HepG2 (cell line): ENCODE data around the gene DPYD. TPM values are rescaled to one million over a fixed set of nuclear protein-coding genes. Genes with fewer than 3 reads are reported as not detected.

Experiments used
- ATAC-seq: fragments of 200-7000 bp; cut with Tn5 transposase; 3 replicates; pipeline ENCODE4 v1.9.1; 2020; ENCODE audit warnings: mild to moderate bottlenecking, moderate library complexity
- BruUV-seq: library from RNA; stranded (reverse); fragments of 400-500 nt; replicated peaks from 2 replicates; lab custom pipeline; 2021; lab: Mats Ljungman, UMichigan
- CTCF ChIA-PET: fragments of 300-600 bp; formaldehyde crosslinking; extraction: SDS; loops from one replicate; lab custom pipeline; 2021; ENCODE audit warnings: low total read pairs, inconsistent platforms, low intra/inter-chr PET ratio; lab: Yijun Ruan, JAX
- POLR2A ChIA-PET: fragments of 350-600 bp; sonication (Branson Sonifier 250); formaldehyde crosslinking; loops from one replicate; lab custom pipeline; 2020; ENCODE audit warnings: antibody characterized with exemption, inconsistent platforms; lab: Yijun Ruan, JAX
- DNase-seq: peaks from one replicate; pipeline ENCODE4 v3.0.0-alpha.2; 2015; ENCODE audit warnings: low spot score
- FAIRE-seq: peaks from 3 replicates; lab custom pipeline; 2011; peaks lifted over from hg19 to GRCh38; lab: Jason Lieb, UNC
- H2AFZ ChIP-seq: one replicate; pipeline ENCODE4 v1.6.1; 2011; ENCODE audit warnings: low read length, inconsistent platforms
- H3K27ac ChIP-seq: fragments of 300-600 bp; 3 replicates; pipeline ENCODE4 v1.8.0; 2011; ENCODE audit warnings: mixed run types, mild to moderate bottlenecking, mixed read lengths, low read length, inconsistent platforms; ENCODE audit not compliant: insufficient read depth; ENCODE audit errors: extremely low read length
- H3K27me3 ChIP-seq, 2 experiments: fragments of 200-600 bp in 1 of 2; 2 replicates in 1 of 2; 3 replicates in 1 of 2; pipeline versions ENCODE4 v1.6.0 to v1.8.0; 2011; ENCODE audit warnings: low read length in 2 of 2, mild to moderate bottlenecking in 2 of 2, moderate library complexity in 2 of 2, inconsistent platforms in 1 of 2; ENCODE audit not compliant: insufficient read depth in 2 of 2, control insufficient read depth in 1 of 2
- H3K36me3 ChIP-seq, 2 experiments: fragments of 200-600 bp in 1 of 2; replicated peaks in 1 of 2; 2 replicates in 1 of 2; 3 replicates in 1 of 2; pipeline versions ENCODE4 v1.5.1 to v1.8.0; 2011; ENCODE audit warnings: low read length in 2 of 2, inconsistent platforms in 1 of 2; ENCODE audit not compliant: insufficient read depth in 2 of 2, control insufficient read depth in 1 of 2
- H3K4me1 ChIP-seq: 2 replicates; pipeline ENCODE4 v1.5.1; 2012; ENCODE audit warnings: low read length, inconsistent platforms; ENCODE audit not compliant: insufficient read depth
- H3K4me2 ChIP-seq: 2 replicates; pipeline ENCODE4 v1.6.0; 2011; ENCODE audit warnings: low read depth, low read length, inconsistent platforms
- H3K4me3 ChIP-seq, 3 experiments: fragments of 200-600 bp in 1 of 3; sonication (generic), shearing (Covaris generic) in 1 of 3; replicated peaks in 1 of 3; 2 replicates each; pipeline ENCODE4 v1.5.1; 2011 to 2016; ENCODE audit warnings: low read length in 3 of 3, inconsistent platforms in 2 of 3, low read depth in 2 of 3, mild to moderate bottlenecking in 2 of 3, control low read depth in 1 of 3, mixed read lengths in 1 of 3; ENCODE audit not compliant: insufficient read depth in 1 of 3
- H3K79me2 ChIP-seq: one replicate; pipeline ENCODE4 v1.6.1; 2011; ENCODE audit warnings: low read length, inconsistent platforms; ENCODE audit not compliant: insufficient read depth
- H3K9ac ChIP-seq: 2 replicates; pipeline ENCODE4 v1.6.0; 2011; ENCODE audit warnings: mild to moderate bottlenecking, low read depth, low read length, inconsistent platforms; ENCODE audit not compliant: insufficient read depth
- H3K9me3 ChIP-seq: 2 replicates; pipeline ENCODE4 v1.5.1; 2012; ENCODE audit warnings: mild to moderate bottlenecking, low read length
- H4K20me1 ChIP-seq: 2 replicates; pipeline ENCODE4 v1.6.0; 2011; ENCODE audit warnings: inconsistent platforms, mild to moderate bottlenecking, low read length, moderate library complexity; ENCODE audit not compliant: insufficient read depth
- GTF3A ChIP-seq: sonication (generic); formaldehyde crosslinking; conservative IDR thresholded peaks from 2 replicates; pipeline ENCODE4 v1.4.0; 2020; ENCODE audit warnings: mild to moderate bottlenecking, missing genetic modification reagents
- KMT2B ChIP-seq: IDR thresholded peaks from 2 replicates; pipeline ENCODE4 v1.6.1; 2016; ENCODE audit warnings: missing genetic modification reagents, missing compliant biosample characterization
- MXI1 ChIP-seq: IDR thresholded peaks from 3 replicates; pipeline ENCODE4 v1.6.1; 2012; ENCODE audit warnings: low read depth, low read length, inconsistent platforms, borderline replicate concordance
- NFE2L1 ChIP-seq: sonication (generic); formaldehyde crosslinking; IDR thresholded peaks from 2 replicates; pipeline ENCODE4 v1.4.0; 2020; ENCODE audit warnings: missing genetic modification reagents, mild to moderate bottlenecking, borderline replicate concordance
- NR2C2 ChIP-seq: sonication (generic); formaldehyde crosslinking; IDR thresholded peaks from 2 replicates; pipeline ENCODE4 v1.4.0; 2020; ENCODE audit warnings: missing genetic modification reagents, mild to moderate bottlenecking, moderate library complexity, borderline replicate concordance
- ZBTB10 ChIP-seq: sonication (generic); formaldehyde crosslinking; IDR thresholded peaks from 2 replicates; pipeline ENCODE4 v1.4.0; 2020; ENCODE audit warnings: missing genetic modification reagents, borderline replicate concordance
- ZKSCAN1 ChIP-seq: fragments of 150-350 bp; IDR thresholded peaks from 2 replicates; pipeline ENCODE4 v1.6.1; 2014; ENCODE audit warnings: low read length
- ZNF879 ChIP-seq: sonication (generic); formaldehyde crosslinking; IDR thresholded peaks from 2 replicates; pipeline ENCODE4 v1.8.1; 2023; ENCODE audit warnings: missing genetic modification reagents
- ZXDC ChIP-seq: sonication (generic); formaldehyde crosslinking; IDR thresholded peaks from 2 replicates; pipeline ENCODE4 v1.5.0; 2020; ENCODE audit warnings: mild to moderate bottlenecking, missing genetic modification reagents
- WGBS: methylation state at CpG from one replicate; pipeline ENCODE4 v1.1.6; 2017; ENCODE audit warnings: low lambda C conversion rate; 5-methylcytosine and 5-hydroxymethylcytosine counted together
- in situ Hi-C: cut with HindIII; loops from 2 replicates; pipeline ENCODE4 v1.10.0; 2017; ENCODE audit warnings: low pct_unique_long_range_greater_than_20kb; ENCODE audit not compliant: extremely low pct_ligation_motif_present
- intact Hi-C: fragments of 100-400 bp; cut with micrococcal nuclease; formaldehyde crosslinking; loops from one replicate; pipeline ENCODE4 v1.10.0; 2022; ENCODE audit not compliant: unreplicated experiment
- polyA plus RNA-seq, 8 experiments: library from polyadenylated mRNA; depleted of rRNA in 3 of 8; stranded (reverse) in 7 of 8; unstranded in 1 of 8; fragments of >200 nt; fragmentation: Illumina TruSeq in 4 of 8; extraction: Trizol in 4 of 8; gene quantifications; 2 replicates each; pipeline versions ENCODE4 v1.2.1 to v1.2.3, GENCODE V29; 2011 to 2016; ENCODE audit warnings: low read depth in 4 of 8, missing spikeins in 1 of 8, mixed read lengths in 1 of 8; ENCODE audit not compliant: insufficient read depth in 1 of 8
- total RNA-seq, 5 experiments: library from RNA; depleted of rRNA; stranded (reverse); fragments of >200 nt; fragmentation: Illumina TruSeq; extraction: Trizol; gene quantifications; 2 replicates each; pipeline ENCODE4 v1.2.3, GENCODE V29; 2016; ENCODE audit warnings: low read depth in 1 of 5
- TF ChIP-seq, protein P1 (sequence below): sonication (generic); formaldehyde crosslinking; IDR thresholded peaks from 2 replicates; pipeline ENCODE4 v1.8.1; 2023; ENCODE audit warnings: missing genetic modification reagents, inconsistent platforms, borderline replicate concordance
- TF ChIP-seq, protein P2 (sequence below): sonication (generic); formaldehyde crosslinking; IDR thresholded peaks from 2 replicates; pipeline ENCODE4 v1.4.0; 2020; ENCODE audit warnings: mild to moderate bottlenecking, missing genetic modification reagents, borderline replicate concordance
- TF ChIP-seq, protein P3 (sequence below): sonication (generic); formaldehyde crosslinking; IDR thresholded peaks from 2 replicates; pipeline ENCODE4 v1.4.0; 2020; ENCODE audit warnings: mild to moderate bottlenecking, missing genetic modification reagents

Gene DPYD
- total and polyA plus RNA-seq, 2 of the 13 experiments (the other 11 are each of a cell fraction or from before 2014, with no cell fraction given): 1.3 to 3.4 TPM

DNA sequence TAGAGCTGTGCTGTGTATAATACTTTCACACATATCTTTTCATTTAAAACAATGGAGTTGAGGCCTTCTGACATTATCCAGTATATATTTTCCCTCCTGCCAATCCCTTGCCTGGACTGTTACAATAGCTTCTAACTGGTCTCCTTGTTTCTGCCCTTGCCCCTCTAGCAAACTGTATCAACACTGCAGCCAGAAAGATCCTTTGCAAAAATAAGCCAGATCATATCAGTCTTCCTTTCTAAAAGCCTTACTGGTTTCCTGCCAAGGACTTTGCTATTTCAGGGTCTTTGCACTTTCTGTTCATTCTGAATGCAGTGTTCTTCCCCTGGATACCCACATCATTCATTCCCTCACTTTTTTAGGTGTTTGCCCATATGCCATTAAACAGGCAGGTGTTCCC lies 829.2 kb downstream of the DPYD start (continued):
- TF ChIP-seq ZXDC (CRISPR knock-in tag) (no peak), ZBTB10 (no peak)
- TF ChIP-seq, protein P1, sequence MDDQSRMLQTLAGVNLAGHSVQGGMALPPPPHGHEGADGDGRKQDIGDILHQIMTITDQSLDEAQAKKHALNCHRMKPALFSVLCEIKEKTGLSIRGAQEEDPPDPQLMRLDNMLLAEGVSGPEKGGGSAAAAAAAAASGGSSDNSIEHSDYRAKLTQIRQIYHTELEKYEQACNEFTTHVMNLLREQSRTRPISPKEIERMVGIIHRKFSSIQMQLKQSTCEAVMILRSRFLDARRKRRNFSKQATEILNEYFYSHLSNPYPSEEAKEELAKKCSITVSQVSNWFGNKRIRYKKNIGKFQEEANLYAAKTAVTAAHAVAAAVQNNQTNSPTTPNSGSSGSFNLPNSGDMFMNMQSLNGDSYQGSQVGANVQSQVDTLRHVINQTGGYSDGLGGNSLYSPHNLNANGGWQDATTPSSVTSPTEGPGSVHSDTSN (CRISPR knock-in tag): no peak

DNA sequence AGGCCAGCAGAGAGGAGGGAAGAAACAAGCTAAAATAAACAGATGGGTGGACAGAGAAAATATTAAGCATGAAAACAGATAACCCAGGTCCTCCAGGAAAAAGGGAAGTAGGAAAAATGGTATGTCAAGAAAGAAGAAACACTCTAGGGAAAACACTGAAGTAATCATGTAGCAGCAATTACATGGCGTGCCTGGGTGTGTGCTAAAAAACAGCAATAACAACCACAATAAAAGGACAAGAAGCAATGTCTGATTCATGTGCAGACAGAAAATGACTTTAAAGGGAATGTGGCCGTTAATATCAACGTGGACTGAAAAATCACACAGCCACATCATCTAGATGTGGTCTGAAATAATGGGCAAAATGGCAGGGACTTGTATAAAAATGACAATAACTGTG lies 829.6 kb downstream of the DPYD start:
- ATAC-seq (no peak), FAIRE-seq (no peak), DNase-seq (no peak)
- Histone ChIP-seq H2AFZ (no peak overlapping the region), H4K20me1 (no peaks in the 10 kb centered on the region), H3K4me1 (no peaks in the 10 kb centered on the region), H3K4me3 (no peak overlapping the region), H3K36me3 (no peaks in the 10 kb centered on the region), H3K9me3 (no peaks in the 10 kb centered on the region), H3K4me2 (no peak overlapping the region), H3K79me2 (no peaks in the 10 kb centered on the region), H3K9ac (no peak overlapping the region), H3K27ac (no peak overlapping the region), H3K27me3 (no peaks in the 10 kb centered on the region)
- WGBS: 30% methylated on average over 3 of the region's 3 CpGs
- in situ Hi-C loops: no loop called here
- BruUV-seq: no TSS peak
- TF ChIP-seq GTF3A (CRISPR knock-in tag): no peak
- TF ChIP-seq, protein P2, sequence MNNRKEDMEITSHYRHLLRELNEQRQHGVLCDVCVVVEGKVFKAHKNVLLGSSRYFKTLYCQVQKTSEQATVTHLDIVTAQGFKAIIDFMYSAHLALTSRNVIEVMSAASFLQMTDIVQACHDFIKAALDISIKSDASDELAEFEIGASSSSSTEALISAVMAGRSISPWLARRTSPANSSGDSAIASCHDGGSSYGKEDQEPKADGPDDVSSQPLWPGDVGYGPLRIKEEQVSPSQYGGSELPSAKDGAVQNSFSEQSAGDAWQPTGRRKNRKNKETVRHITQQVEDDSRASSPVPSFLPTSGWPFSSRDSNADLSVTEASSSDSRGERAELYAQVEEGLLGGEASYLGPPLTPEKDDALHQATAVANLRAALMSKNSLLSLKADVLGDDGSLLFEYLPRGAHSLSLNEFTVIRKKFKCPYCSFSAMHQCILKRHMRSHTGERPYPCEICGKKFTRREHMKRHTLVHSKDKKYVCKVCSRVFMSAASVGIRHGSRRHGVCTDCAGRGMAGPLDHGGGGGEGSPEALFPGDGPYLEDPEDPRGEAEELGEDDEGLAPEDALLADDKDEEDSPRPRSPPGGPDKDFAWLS (CRISPR knock-in tag): no peak
- TF ChIP-seq NFE2L1: no peak
- no peak for TF ChIP-seq ZKSCAN1
- TF ChIP-seq KMT2B (CRISPR knock-in tag): no peak
- TF ChIP-seq, protein P3, sequence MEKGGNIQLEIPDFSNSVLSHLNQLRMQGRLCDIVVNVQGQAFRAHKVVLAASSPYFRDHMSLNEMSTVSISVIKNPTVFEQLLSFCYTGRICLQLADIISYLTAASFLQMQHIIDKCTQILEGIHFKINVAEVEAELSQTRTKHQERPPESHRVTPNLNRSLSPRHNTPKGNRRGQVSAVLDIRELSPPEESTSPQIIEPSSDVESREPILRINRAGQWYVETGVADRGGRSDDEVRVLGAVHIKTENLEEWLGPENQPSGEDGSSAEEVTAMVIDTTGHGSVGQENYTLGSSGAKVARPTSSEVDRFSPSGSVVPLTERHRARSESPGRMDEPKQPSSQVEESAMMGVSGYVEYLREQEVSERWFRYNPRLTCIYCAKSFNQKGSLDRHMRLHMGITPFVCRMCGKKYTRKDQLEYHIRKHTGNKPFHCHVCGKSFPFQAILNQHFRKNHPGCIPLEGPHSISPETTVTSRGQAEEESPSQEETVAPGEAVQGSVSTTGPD (CRISPR knock-in tag): no peak
- TF ChIP-seq ZNF879: no peak
- no peak for TF ChIP-seq MXI1
- no peak for TF ChIP-seq NR2C2 (CRISPR knock-in tag)
- ChIA-PET POLR2A (no interaction called here), CTCF (no interaction called here)
- intact Hi-C loops: no loop called here
